HL-60 (cell line): Measurements from ENCODE around the gene MRPL22.

Source experiments
- DNase-seq, 2 experiments: peaks; one replicate each; pipeline ENCODE4 v3.0.0-alpha.2; 2010 to 2020; ENCODE audit warnings: low read depth in 1 of 2, low spot score in 1 of 2
- H3K27ac ChIP-seq: fragments of 250-450 bp; sonication (Bioruptor Pico); replicated peaks from 2 replicates; pipeline ENCODE4 v1.5.1; 2020; ENCODE audit warnings: mild to moderate bottlenecking, moderate library complexity
- H3K27me3 ChIP-seq: fragments of 250-450 bp; sonication (Bioruptor Pico); 2 replicates; pipeline ENCODE4 v1.5.1; 2021; ENCODE audit warnings: mild to moderate bottlenecking, moderate library complexity; ENCODE audit not compliant: insufficient read depth, poor library complexity, severe bottlenecking
- H3K4me3 ChIP-seq: replicated peaks from 2 replicates; pipeline ENCODE4 v1.5.1; 2011; ENCODE audit warnings: mild to moderate bottlenecking, control low read depth, low read length; ENCODE audit not compliant: insufficient read depth
- CTCF ChIP-seq: IDR thresholded peaks from one replicate; pipeline ENCODE4 v1.5.1; 2011; ENCODE audit warnings: low read length, control low read depth, inconsistent platforms; ENCODE audit not compliant: insufficient read depth
- GABPA ChIP-seq: IDR thresholded peaks from 2 replicates; pipeline ENCODE4 v1.6.1; 2012; ENCODE audit warnings: low read depth
- POLR2AphosphoS5 ChIP-seq: IDR thresholded peaks from 2 replicates; pipeline ENCODE4 v1.6.1; 2012; ENCODE audit warnings: low read depth
- REST ChIP-seq: IDR thresholded peaks from 2 replicates; pipeline ENCODE4 v1.6.1; 2012; ENCODE audit warnings: low read depth; ENCODE audit not compliant: insufficient replicate concordance
- SPI1 ChIP-seq: IDR thresholded peaks from 2 replicates; pipeline ENCODE4 v1.6.1; 2012; ENCODE audit warnings: low read depth, mild to moderate bottlenecking, borderline replicate concordance

MRPL22 gene

GRCh38 chr5:154949781-154950180 lies 8.9 kb downstream of the MRPL22 start:
- Histone ChIP-seq H3K27me3 (no peaks in the 10 kb centered on the region), H3K4me3 (no peak overlapping the region), H3K27ac (no peak overlapping the region)
- no peak for TF ChIP-seq REST
- no peak for TF ChIP-seq CTCF
- no peak for TF ChIP-seq GABPA
- no peak for TF ChIP-seq POLR2AphosphoS5
- no peak for TF ChIP-seq SPI1
- no peak for DNase-seq

- no peak for TF ChIP-seq REST
- TF ChIP-seq POLR2AphosphoS5 = no peak
- TF ChIP-seq SPI1 = no peak
- no peak for TF ChIP-seq GABPA
- no peak for TF ChIP-seq CTCF
- DNase-seq = no peak
- Histone ChIP-seq H3K4me3 (no peak overlapping the region), H3K27ac (no peak overlapping the region), H3K27me3 (no peaks in the 10 kb centered on the region)
Observed at GRCh38 chr5:154956712-154957111, 15.8 kb downstream of the MRPL22 start.

- Histone ChIP-seq H3K27ac (no peak overlapping the region), H3K4me3 (no peak overlapping the region), H3K27me3 (no peaks in the 10 kb centered on the region)
- TF ChIP-seq GABPA = no peak
- no peak for TF ChIP-seq SPI1
- TF ChIP-seq CTCF = no peak
- no peak for TF ChIP-seq REST
- TF ChIP-seq POLR2AphosphoS5 = no peak
- DNase-seq = no peak
Observed at GRCh38 chr5:154962494-154962893, 21.6 kb downstream of the MRPL22 start.
